Liver (tissue), 9 donors: ENCODE results near the gene OXCT1. TPM values are rescaled to one million over a fixed set of nuclear protein-coding genes. Genes with fewer than 3 reads are reported as not detected.

ENCODE experiments used
- DNase-seq: peaks from one replicate; pipeline ENCODE4 v3.0.0-alpha.2; 2017; ENCODE audit warnings: low spot score
- H3K27ac ChIP-seq, 2 donors: one replicate each; pipeline ENCODE4 v1.7.0; 2013; ENCODE audit warnings: inconsistent platforms in 2 of 2, low read length in 2 of 2, control low read depth in 1 of 2, low read depth in 1 of 2, mild to moderate bottlenecking in 1 of 2
- H3K27me3 ChIP-seq, 4 donors: one replicate each; pipeline versions ENCODE4 v1.6.1 to v1.7.0; 2013; ENCODE audit warnings: low read length in 3 of 4, inconsistent platforms in 1 of 4, mild to moderate bottlenecking in 1 of 4, moderate library complexity in 1 of 4; ENCODE audit not compliant: control insufficient read depth in 4 of 4, insufficient read depth in 4 of 4
- H3K36me3 ChIP-seq, 4 donors: one replicate each; pipeline versions ENCODE4 v1.6.1 to v1.7.0; 2013; ENCODE audit warnings: low read length in 3 of 4, mild to moderate bottlenecking in 3 of 4, low read depth in 1 of 4, moderate library complexity in 1 of 4; ENCODE audit not compliant: control insufficient read depth in 4 of 4, insufficient read depth in 3 of 4
- H3K4me1 ChIP-seq, 4 donors: one replicate each; pipeline versions ENCODE4 v1.6.1 to v1.7.0; 2013; ENCODE audit warnings: low read length in 3 of 4, mild to moderate bottlenecking in 3 of 4, moderate library complexity in 1 of 4; ENCODE audit not compliant: control insufficient read depth in 4 of 4, insufficient read depth in 4 of 4
- H3K4me3 ChIP-seq, 3 donors: one replicate each; pipeline versions ENCODE4 v1.6.1 to v1.7.0; 2013; ENCODE audit warnings: low read length in 3 of 3, control low read depth in 1 of 3, low read depth in 1 of 3, mild to moderate bottlenecking in 1 of 3
- H3K9ac ChIP-seq, 2 donors: one replicate each; pipeline ENCODE4 v1.7.0; 2013; ENCODE audit warnings: low read length in 2 of 2, mild to moderate bottlenecking in 2 of 2, moderate library complexity in 2 of 2, control low read depth in 1 of 2, low read depth in 1 of 2
- H3K9me3 ChIP-seq, 4 donors: one replicate each; pipeline versions ENCODE4 v1.6.1 to v1.7.0; 2013; ENCODE audit warnings: low read length in 3 of 4; ENCODE audit not compliant: control insufficient read depth in 4 of 4
- ATF3 ChIP-seq: IDR thresholded peaks from 2 replicates; pipeline ENCODE4 v1.6.1; 2016; ENCODE audit warnings: antibody characterized with exemption
- EGR1 ChIP-seq, 2 donors: IDR thresholded peaks; 2 replicates each; pipeline ENCODE4 v1.6.1; 2016 to 2018; ENCODE audit warnings: antibody characterized with exemption in 2 of 2, low read depth in 2 of 2
- FOXA2 ChIP-seq: IDR thresholded peaks from 2 replicates; pipeline ENCODE4 v1.6.1; 2016; ENCODE audit warnings: antibody characterized with exemption
- GABPA ChIP-seq, 2 donors: IDR thresholded peaks in 1 of 2; conservative IDR thresholded peaks in 1 of 2; 2 replicates each; pipeline ENCODE4 v1.6.1; 2016; ENCODE audit warnings: antibody characterized with exemption in 2 of 2, mild to moderate bottlenecking in 1 of 2, moderate library complexity in 1 of 2
- JUND ChIP-seq, 2 donors: IDR thresholded peaks; 2 replicates each; pipeline ENCODE4 v1.6.1; 2016; ENCODE audit warnings: antibody characterized with exemption in 2 of 2
- MAX ChIP-seq: IDR thresholded peaks from 2 replicates; pipeline ENCODE4 v1.6.1; 2016; ENCODE audit warnings: antibody characterized with exemption
- NR2F2 ChIP-seq: IDR thresholded peaks from 2 replicates; pipeline ENCODE4 v1.6.1; 2016; ENCODE audit warnings: antibody characterized with exemption
- REST ChIP-seq: IDR thresholded peaks from 2 replicates; pipeline ENCODE4 v1.6.1; 2016; ENCODE audit warnings: antibody characterized with exemption, mild to moderate bottlenecking
- RXRA ChIP-seq, 2 donors: IDR thresholded peaks; 2 replicates each; pipeline ENCODE4 v1.6.1; 2017 to 2018; ENCODE audit warnings: antibody characterized with exemption in 2 of 2, mild to moderate bottlenecking in 1 of 2
- SP1 ChIP-seq: IDR thresholded peaks from 2 replicates; pipeline ENCODE4 v1.6.1; 2018; ENCODE audit warnings: antibody characterized with exemption, mild to moderate bottlenecking
- TAF1 ChIP-seq: conservative IDR thresholded peaks from 2 replicates; pipeline ENCODE4 v1.6.1; 2016; ENCODE audit warnings: antibody characterized with exemption, mild to moderate bottlenecking
- polyA plus RNA-seq, 2 donors: library from polyadenylated mRNA; stranded (reverse) in 1 of 2; unstranded in 1 of 2; fragments of 200-250 nt in 1 of 2; fragments of >200 nt in 1 of 2; fragmentation: Nextera tagmentation in 1 of 2; extraction: Ambion mirVana in 1 of 2; gene quantifications; one replicate each; pipeline versions ENCODE4 v1.2.1 to v1.2.3, GENCODE V29; 2013 to 2015
- total RNA-seq, 2 donors: library from RNA; depleted of rRNA; stranded (reverse); fragments of >200 nt; gene quantifications; one replicate each; pipeline ENCODE4 v1.2.3, GENCODE V29; 2014
- donor health status: healthy.
- donor health status: healthy.
- donor health status: healthy.
- donor health status: healthy.
- donor health status: healthy.

Gene OXCT1
- total and polyA plus RNA-seq, 4 donors = 0.72 to 10.7 (median 1.1) TPM

GRCh38 chr5:41876678-41877077, 6.5 kb upstream of the OXCT1 start (continued):
- TF ChIP-seq REST = no peak
- TF ChIP-seq RXRA (IDR thresholded peaks at IDR 0.05) = no peak
- TF ChIP-seq FOXA2 = no peak
- no peak for TF ChIP-seq JUND (IDR thresholded peaks at IDR 0.05)

GRCh38 chr5:41875121-41875520, 4.9 kb upstream of the OXCT1 start:
- Histone ChIP-seq H3K4me3 (no peak overlapping the region), H3K27ac (no peak overlapping the region), H3K36me3 (no peaks in the 10 kb centered on the region), H3K4me1 (peaks cover 0 to 8% (median 6%) of the 10 kb centered on the region in 4 donors), H3K27me3 (peaks cover 0 to 3% (median 0%) of the 10 kb centered on the region in 4 donors), H3K9me3 (no peaks in the 10 kb centered on the region), H3K9ac (no peak overlapping the region)
- no peak for DNase-seq
- TF ChIP-seq EGR1 (IDR thresholded peaks at IDR 0.05; ENCODE audit: low read depth in 2 of 2) = no peak
- no peak for TF ChIP-seq JUND (IDR thresholded peaks at IDR 0.05)
- no peak for TF ChIP-seq MAX
- TF ChIP-seq TAF1 = no peak
- no peak for TF ChIP-seq NR2F2
- TF ChIP-seq REST = no peak
- TF ChIP-seq GABPA (IDR thresholded peaks at IDR 0.05 in 1 of 2, conservative IDR thresholded peaks at IDR 0.05 in 1 of 2) = no peak
- no peak for TF ChIP-seq ATF3

GRCh38 chr5:41874512-41875060, 4.4 kb upstream of the OXCT1 start:
- Histone ChIP-seq H3K4me3 (no peak overlapping the region), H3K36me3 (no peaks in the 10 kb centered on the region), H3K27ac (no peak overlapping the region), H3K9me3 (no peaks in the 10 kb centered on the region), H3K27me3 (peaks cover 0 to 3% (median 0%) of the 10 kb centered on the region in 4 donors), H3K9ac (no peak overlapping the region), H3K4me1 (peaks cover 2 to 13% (median 11%) of the 10 kb centered on the region in 4 donors)
- TF ChIP-seq RXRA (IDR thresholded peaks at IDR 0.05) (no peak), FOXA2 (no peak), SP1 (no peak)
- no peak for DNase-seq
